Left hindlimb (tissue), 1 donor: ENCODE data around the gene SPCS2.
"Not testable (repeated sequence)": the region's sequence is repeated elsewhere in the genome, so short reads cannot be mapped to it uniquely, and the experiment has no call there.

ENCODE experiments used
- DNase-seq: peaks from one replicate; pipeline ENCODE4 v3.0.0-alpha.2; 2018

SPCS2 gene

DNA sequence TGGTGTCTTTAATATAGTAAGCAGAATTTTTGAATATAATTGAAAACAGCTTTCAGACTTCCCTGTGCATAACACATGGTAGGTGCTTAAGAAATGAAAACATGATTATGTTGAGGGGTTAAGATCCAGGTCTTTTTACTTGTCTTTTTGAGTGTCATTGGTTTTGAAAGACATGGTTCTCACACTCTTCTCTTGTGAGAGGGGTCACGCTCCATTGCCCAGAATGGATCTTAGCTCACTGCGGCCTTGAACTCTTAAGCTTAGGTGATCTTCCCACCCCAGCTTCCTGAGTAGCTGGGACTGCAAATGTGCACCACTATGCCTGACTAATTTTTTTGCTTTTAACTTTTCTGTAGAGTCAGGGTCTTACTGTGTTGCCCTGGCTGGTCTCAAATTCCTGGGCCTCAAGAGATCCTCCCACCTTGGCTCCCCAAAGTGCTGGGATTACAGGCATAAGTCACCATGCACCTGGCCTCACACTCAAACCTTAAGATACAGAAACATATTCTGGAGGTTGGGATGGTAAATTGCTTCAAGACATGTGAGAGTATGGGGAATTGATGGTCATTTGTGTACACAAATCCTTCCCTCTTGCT, 1.4 kb downstream of the SPCS2 start:
- no peak for DNase-seq

DNA sequence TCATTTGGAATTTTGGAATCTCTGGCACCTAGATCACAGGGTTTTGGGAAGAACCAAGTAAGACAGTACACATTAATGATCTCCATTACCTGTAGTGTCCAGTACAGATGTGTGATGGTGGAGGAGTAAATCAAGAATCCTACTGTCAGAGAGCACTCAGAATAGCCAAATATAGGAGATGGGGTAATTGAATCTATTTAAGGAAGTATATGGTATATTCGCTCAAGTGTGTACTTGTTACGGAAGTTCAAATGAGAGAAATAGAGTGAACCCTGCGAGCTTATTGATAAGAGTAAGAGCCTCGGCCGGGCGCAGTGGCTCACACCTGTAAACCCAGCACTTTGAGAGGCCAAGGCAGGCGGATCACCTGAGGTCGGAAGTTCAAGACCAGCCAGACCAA, 2.2 kb downstream of the SPCS2 start:
- DNase-seq, result no peak

DNA sequence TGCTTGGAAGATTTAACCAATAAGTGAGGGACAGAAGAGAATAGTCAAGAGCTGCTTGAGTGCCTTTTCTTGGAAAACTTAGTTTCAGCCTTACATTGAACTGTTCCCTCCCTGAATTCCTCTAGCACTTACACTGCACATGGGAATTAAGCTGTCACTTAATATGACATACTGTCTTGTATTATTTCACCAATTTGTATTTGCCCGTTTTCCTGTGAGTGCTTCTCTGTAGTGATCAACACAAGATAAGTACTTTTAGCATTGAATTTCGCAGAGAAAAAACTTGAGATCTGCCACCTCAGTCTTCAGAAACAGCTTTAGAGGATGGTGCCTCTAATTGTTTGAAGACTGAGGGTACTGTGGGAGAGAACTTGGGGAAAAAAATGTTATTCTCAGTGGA, 3.7 kb downstream of the SPCS2 start:
- DNase-seq, result no peak

DNA sequence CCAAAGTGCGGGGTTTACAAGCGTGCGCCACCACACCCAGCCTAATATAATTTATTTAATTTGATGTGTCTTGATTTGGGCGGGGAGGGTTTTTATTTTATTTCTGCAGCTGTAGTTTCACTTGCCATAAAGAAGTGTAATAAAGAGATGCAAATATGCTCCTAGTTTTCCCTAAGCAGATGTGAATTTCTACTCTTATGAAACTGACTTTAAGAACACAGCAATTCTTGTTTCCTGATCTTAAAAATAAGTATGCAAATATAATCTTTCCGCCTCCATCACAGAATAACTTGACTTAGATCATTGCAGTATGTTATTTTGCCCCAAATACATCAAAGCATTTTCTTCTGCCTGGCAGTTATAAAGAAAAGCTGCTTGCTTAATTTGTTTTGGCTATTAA, 4.4 kb downstream of the SPCS2 start:
- no peak for DNase-seq

DNA sequence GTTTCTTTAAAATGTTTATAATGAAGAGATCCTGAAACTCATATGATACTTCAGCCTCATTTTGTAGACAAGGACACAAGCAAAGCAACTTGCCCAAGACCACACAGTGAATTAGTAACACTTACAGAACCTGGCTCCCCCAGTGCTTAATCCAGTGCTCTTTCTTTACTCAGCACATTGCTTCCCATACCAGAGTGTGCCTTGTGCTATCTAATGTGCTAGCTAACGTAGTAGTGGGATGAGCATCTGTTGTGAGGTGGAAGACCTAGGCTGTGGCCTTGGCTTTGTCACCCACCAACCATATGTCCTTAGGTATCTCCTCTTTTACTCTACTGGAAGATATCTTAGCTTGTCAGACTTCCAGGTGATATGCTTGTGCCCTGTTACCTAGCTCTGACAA, 5.1 kb downstream of the SPCS2 start:
- DNase-seq, result no peak

DNA sequence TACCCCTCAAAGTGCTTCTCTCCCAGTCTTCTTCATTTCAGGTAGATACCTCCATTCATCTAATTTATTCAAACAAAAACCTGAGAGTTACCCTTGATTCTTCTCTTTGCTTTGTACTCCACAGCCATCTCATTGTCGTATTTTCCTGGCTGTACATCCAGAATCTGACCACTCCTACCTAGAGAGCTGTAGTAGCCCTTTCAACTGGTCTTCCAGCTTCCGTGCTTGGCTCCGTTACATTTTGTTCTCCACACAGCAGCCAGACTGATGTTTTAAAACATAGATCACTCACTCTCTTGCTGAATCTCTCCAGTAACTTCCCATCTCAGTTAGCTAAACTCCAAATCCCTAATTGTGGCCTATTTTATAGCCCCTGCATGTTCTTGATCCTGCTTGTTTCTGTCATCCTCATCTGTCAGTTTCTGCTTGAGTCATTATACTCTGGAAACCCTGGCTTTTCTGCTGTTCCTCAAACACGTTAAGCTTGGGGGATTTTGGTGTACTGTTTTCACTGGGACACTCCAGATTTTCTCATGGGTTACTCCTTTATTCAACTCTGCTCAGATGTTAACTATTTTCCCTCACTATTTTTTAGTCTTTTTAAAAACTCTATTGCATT, 7.4 kb downstream of the SPCS2 start:
- no peak for DNase-seq

DNA sequence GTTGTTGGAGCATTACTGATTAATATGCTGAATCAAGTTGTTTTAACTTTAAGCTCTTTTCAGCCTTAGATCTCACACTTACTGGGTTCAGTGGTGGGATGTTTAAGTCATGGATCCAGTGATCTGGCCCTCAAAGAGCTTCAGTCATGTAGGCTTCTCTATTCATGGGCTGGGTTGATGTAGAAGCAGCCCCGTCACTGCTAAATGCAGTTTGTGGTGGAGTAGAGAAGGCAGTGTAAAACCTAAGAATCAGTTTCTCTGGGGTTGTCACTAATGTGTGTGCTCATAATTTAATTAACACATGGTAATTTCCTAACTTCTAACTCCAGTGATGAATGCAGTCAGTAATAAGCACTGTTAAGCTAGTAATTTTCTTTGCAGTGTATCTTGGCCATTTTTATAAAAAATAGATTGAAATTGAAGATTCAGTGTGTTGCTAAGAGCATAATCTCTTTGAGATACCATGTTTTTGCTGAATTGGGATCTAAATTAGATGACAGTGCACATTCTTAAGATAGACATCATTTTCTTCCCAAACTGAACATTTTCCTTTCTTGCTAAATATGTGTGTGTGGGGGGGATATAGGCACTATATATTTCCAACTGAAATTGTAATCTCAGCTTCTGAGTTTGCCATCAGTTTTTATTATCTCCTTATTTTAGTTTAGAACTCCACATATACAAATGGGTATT, 9.0 kb downstream of the SPCS2 start:
- DNase-seq, result no peak

DNA sequence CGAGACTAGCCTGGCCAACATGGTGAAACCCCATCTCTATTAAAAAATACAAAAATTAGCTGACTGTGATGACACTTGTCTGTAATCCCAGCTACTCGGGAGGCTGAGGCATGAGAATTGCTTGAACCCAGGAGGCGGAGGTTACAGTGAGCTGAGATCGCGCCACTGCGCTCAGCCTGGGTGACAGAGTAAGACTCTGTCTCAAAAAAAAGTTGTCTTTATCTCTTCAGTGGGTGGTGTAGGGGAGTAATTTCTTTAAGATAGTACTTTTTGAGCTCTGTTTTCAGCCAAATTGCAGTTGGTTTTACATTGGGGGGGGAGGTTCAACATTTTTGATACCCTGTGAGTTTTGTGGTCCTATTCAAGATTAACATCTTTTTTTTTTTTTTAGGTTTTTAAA, 11.1 kb downstream of the SPCS2 start:
- DNase-seq, result not testable (repeated sequence)

DNA sequence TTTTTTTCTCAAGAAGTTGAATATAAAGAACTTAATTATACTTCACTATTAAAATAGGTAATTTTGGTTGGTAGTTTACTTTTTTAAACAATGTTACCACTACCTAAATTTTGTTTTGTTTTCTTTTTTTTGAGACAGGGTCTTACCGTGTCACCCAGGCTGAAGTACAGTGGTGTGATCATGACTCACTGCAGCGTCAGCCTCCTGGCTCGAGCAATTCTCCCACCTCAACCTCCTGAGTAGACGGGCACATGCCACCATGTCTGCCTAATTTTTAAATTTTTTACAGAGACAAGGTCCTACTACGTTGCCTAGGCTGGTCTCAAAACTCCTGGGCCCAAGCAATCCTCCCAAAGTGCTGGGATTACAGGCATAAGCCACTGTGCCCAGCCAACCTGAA, 17.6 kb downstream of the SPCS2 start:
- no peak for DNase-seq

DNA sequence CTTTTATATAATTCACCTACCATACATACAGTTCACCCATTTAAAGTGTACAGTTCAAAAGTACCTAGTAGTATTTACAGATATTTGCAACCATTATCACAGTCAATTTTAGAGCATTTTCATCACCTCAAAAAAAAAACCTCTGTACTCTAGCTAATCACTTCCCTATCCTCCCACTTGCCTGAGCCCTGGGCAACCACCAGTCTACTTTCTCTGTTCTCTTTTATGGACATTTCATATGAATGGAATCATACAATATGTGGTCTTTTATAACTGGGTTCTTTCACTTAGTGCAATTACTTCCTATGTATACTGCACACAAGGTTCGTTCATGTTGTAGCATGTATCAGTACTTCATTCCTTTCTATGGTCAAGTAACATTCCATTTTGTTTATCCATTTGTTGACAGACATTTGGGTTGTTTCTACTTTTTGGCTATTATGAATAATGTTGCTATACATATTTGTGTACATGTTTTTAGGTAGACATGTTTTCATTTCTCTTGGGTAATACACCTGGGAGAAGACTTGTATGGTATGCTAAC, 21.9 kb downstream of the SPCS2 start:
- no peak for DNase-seq

DNA sequence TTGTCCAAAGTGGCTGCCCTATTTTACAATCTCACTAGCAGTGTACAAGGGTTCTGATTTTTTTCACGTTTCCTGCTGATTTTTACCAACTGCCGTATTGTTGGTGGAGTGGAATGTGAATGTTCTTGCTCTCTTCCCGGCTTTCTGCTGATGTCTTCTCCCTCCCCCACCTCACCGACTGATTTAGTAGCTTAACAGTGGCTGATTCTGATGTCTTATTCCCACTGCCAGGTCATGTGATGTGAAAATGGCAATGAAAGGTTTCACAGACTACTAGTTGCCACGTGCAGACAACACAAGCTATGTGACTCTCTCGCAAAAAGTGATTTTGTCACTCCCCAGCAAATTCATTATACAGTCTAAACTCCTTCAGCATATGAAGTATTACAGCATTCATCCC, 22.4 kb downstream of the SPCS2 start:
- DNase-seq, result no peak

DNA sequence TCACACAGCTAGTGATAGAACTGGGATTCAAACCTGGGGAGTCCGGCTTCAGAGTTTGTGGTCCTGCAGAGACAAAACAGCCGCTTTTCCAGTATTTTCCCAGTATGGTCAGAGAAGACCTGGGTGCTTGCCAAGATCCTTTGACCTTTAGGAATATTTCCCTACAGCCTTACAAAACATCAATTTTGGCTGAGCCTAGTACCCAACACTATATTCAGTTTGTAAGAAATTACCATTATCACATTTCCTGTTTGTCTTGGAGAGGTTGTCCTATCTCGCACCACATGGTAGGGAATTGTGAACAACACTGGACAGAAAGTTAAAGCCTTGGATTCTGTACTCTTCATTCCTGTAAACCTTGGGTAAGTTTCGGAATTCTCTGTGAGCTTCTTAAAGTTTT, 29.0 kb downstream of the SPCS2 start:
- no peak for DNase-seq

DNA sequence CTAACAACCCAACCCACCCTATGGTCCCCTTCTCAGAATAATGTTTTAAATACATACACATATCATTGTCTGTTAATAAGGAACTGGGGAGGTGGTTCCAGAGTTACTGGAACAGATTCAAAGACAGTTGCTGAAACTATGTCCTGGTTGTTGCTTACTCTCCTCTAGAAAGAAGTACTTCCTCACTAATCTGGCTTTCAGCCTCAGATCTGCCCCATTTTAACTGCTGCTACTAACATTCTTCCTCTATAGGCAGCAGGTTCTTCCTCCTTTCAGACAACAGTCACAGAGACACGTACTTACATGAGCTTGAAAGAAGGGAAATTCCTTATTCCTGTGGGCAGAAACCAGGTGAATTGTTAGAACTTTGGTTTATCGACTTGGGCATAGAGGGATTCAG, 31.6 kb downstream of the SPCS2 start:
- no peak for DNase-seq

DNA sequence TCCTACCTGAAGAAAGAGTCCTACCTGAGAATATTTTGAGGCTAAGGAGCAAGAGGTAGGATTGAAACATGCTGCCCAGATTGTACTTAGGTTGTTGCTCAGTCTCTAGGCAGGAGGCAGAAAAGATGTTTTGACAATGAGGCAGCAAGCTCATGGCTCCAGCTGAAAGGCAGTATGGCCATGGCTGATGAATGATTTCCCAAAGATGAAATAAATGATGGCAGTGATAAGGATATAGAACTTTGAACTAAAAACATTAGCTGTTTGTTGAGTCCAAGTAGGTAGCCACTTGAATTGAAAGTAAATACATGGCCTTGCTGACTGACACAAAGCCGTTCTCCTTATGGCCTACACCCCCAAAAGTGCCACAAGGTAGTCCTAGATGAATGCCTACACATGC, 32.8 kb downstream of the SPCS2 start:
- DNase-seq, result no peak

DNA sequence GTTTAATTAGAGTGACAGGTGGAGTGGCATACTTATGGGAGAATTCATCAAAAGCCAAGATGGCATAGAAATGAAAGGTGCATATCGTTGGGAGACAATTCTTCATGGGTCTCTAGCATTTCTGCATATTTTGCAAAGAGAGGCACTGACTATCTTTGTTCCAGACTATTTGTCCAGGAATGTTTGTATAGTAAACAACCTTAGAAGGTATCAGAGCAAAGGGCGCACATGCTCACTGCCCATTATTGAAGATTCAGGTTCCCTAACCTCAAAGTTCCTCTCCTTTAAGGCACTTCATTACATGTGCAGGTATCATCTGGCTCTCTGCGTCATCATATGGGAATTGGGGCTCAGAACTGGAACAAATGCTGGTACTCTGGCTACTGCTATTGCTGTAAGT, 35.0 kb downstream of the SPCS2 start:
- no peak for DNase-seq

DNA sequence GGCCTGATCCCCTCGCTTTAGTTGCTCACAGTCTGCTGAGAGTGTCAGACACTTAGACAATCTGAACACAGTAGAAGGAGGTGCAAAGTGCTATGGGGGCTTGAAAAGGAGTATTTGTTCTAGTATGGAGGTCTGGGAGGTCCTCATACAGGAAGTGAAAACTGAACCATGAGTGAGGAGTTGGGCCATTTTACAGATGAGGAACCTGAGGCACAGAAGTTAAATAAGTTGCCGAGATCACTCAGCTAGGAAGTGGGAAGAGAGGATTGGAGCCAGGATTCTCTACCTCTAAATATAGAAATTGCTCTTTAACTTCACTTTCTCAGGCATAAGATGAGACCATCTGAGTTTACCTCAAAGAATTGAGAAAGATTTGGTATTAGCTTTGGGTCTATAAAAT, 35.7 kb downstream of the SPCS2 start:
- no peak for DNase-seq

DNA sequence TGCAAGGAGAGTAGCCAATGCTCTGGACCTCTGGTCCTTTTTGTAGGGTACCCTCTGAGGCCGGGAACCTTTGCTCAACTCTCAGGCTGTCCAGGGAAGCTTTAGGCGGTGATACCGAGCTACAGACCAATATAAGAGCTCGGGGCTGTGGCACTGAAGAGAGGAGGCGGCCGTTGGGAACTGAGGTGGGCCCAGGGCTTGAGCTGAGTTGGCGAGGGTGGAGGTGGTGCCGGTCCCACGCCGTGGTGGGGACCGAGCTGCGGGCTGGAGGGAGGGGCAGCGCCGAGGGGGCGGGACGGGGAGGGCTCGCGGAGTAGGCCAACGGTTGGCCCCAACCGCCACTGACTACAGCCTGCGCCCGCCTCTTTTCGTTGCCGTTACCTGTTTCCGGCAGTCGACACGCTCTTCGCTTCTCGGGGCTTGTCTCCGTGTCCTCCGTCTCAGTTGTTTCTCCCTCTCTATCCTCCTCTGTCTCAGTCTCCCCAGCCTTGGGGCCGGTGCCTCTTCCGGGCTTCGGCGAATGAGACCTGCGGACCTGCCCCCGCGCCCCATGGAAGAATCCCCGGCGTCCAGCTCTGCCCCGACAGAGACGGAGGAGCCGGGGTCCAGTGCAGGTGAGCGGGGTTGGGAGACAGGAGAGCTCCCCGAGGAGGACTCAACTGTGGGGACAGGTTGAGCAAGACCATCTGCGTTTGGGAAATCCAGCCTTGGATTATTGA, 39.6 kb downstream of the SPCS2 start, which contains the start of gene NEU3:
NEU3 (plus strand) TSS at position 393 of the 719 bp plus-strand sequence; CDS start at position 521, 128 bp downstream.
- peak; percentile 86 for DNase-seq

DNA sequence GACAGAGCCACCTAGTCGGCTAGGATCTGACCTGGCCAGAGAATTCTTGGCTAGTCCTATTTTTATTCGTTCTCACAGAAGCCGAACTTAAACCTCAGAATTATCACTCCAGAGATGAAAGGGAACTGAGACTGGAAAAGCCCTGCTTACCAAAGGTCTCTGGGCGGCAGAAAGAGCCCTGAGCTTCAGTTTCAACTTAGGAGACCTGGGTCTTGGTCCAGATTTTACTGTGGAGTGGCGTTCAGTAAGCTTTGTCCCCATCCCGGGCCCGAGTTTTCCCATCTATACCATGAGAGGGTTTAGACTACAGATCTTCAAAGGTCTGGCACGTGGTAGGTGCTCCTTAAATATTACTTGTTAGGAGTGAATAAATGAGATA, 40.2 kb downstream of the SPCS2 start:
- no peak for DNase-seq

DNA sequence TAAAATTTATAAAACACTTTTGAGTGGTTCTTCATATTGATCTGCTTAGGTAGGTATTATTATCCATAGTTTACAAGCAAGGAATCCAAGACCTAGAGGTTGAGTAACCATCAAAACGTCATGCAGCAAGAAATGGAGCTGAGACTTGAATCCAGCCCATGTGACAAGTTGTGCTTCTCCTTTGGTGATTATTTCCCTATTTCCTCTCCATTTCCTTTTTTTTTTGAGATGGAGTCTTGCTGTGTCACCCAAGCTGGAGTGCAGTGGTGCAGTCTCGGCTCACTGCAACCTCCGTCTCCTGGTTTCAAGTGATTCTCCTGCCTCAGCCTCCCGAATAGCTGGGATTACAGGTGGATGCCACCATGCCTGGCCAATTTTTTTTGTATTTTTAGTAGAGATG, 41.1 kb downstream of the SPCS2 start:
- DNase-seq, result not testable (repeated sequence)

DNA sequence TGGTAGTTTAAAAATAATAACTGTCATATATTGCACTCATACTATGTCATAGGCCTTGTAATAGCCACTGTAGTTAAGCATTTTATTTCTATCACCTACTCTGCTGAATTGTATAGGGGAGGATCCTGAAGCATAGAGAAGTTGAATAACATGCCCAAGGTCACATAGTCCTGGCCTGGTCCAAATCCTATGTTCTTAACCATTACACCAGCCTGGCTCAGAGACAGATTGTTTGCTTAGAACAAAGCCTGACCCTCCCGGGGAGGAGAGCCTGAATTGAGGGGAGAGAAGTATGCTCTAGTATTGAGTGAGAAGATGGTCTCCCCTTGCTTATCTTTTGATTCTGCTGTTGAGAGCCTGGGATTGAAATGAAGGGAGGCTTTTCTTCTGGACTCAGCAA, 41.9 kb downstream of the SPCS2 start:
- DNase-seq, result no peak

DNA sequence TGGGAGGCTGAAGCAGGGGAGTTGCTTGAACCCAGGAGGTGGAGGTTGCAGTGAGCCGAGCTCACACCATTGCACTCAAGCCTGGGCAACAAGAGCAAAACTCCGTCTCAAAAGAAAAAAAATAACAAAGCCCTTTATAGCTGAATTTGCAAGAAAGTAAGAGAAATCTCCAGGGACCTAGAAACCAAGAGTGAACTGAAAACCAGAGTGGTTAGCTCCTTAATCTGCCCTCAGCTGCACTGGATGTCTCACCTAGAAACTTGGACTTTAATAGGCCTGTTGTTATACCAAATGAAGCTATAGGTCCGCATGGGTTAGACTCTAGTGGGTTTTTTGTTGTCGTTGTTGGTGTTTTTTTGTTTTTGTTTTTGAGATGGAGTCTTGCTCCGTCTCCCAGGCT, 43.8 kb downstream of the SPCS2 start:
- no peak for DNase-seq

DNA sequence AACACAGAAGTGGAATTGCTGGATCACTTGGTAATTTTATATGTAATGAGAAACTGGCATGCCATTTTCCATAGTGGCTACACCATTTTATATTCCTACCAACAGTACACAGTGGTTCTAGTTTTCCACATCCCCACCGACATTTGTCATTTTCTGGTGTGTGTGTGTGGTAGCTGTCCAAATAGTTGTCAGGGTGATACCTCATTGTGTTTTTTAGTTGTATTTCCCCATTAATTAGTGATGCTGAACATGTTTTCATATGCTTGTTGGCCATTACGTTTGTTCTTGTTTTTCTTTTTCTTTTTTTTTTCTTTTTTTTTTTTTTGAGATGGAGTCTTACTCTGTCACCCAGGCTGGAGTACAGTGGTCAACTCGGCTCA, 51.9 kb downstream of the SPCS2 start:
- no peak for DNase-seq

DNA sequence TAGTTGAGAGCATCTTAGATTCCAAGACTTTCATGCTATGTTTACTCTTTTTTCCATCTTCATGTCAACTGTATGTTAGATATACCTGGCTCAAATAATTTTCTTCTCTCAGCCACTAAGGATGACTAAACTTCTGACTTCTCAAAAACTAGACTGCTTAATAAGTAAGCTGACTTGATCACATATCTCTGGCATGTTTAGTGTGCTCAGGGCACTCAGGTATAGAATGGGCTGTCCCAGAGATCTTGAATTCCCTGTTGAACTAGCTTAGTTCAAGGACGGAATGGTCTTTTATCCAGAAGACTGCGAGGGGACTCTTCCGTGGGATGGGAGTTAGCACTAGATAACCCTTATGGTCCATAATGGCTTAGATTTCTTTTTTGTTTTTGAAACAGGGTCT, 52.6 kb downstream of the SPCS2 start:
- no peak for DNase-seq

DNA sequence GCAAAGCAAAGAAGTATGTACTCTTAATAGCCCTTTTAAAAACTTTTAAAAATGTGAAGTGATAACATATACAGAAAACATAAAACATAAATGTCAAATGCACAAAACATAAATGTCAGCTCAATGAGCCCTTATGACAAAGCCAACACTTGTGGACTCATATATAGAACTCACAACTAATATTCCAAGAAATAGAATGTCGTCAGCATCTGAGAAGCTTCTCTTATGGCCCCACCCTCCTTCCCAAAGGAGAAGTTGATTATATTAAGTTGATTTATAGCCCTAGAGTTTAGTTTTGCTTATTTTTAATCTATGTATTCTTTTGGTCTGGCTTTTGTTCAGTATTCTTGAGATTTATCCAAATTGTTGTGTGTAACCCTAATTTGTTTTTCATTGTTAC, 53.5 kb downstream of the SPCS2 start:
- no peak for DNase-seq
